A172 (cell line): ENCODE results near the gene PDE1C. TPM values are rescaled to one million over a fixed set of nuclear protein-coding genes. Genes with fewer than 3 reads are reported as not detected.
A peak's percentile ranks its signal among the peaks of the same experiment; 100 is the strongest.
"Not testable (repeated sequence)": the region's sequence is repeated elsewhere in the genome, so short reads cannot be mapped to it uniquely, and the experiment has no call there.

Experiments
- DNase-seq: peaks from one replicate; pipeline ENCODE4 v3.0.0-alpha.2; 2015; ENCODE audit warnings: low spot score
- total RNA-seq: library from RNA; depleted of rRNA; stranded (reverse); fragments of >200 nt; shearing (Covaris generic); gene quantifications from 2 replicates; pipeline ENCODE4 v1.2.3, GENCODE V29; 2014

PDE1C gene
- total RNA-seq, 1 experiment from 2014 or later: 140 TPM

GRCh38 chr7:32044739-32045138, 25.5 kb downstream of the PDE1C start:
- DNase-seq: no peak

GRCh38 chr7:32043688-32044087, 26.5 kb downstream of the PDE1C start:
- peak; percentile 74 for DNase-seq

- DNase-seq: no peak
Observed at GRCh38 chr7:32042900-32043299, 27.3 kb downstream of the PDE1C start.

- DNase-seq: no peak
Observed at GRCh38 chr7:32039000-32039756, 31.0 kb downstream of the PDE1C start.

- no peak for DNase-seq
Observed at GRCh38 chr7:32037650-32038198, 32.5 kb downstream of the PDE1C start.

GRCh38 chr7:32036557-32036956, 33.6 kb downstream of the PDE1C start:
- peak; percentile 74 for DNase-seq

GRCh38 chr7:32034052-32034451, 36.2 kb downstream of the PDE1C start:
- DNase-seq: no peak

- DNase-seq: peak; percentile 64
Observed at GRCh38 chr7:32033006-32033405, 37.2 kb downstream of the PDE1C start.

- no peak for DNase-seq
Observed at GRCh38 chr7:32032211-32032610, 38.0 kb downstream of the PDE1C start.

GRCh38 chr7:32030904-32031692, 39.1 kb downstream of the PDE1C start:
- no peak for DNase-seq

- no peak for DNase-seq
Observed at GRCh38 chr7:32026083-32026425, 44.2 kb downstream of the PDE1C start.

GRCh38 chr7:32025381-32026082, 44.7 kb downstream of the PDE1C start:
- no peak for DNase-seq

- peak; percentile 42 for DNase-seq
Observed at GRCh38 chr7:32023376-32023775, 46.8 kb downstream of the PDE1C start.

GRCh38 chr7:32022966-32023365, 47.2 kb downstream of the PDE1C start:
- DNase-seq: no peak

- no peak for DNase-seq
Observed at GRCh38 chr7:32020551-32021159, 49.6 kb downstream of the PDE1C start.

- no peak for DNase-seq
Observed at GRCh38 chr7:32018845-32019578, 51.2 kb downstream of the PDE1C start.

GRCh38 chr7:32015133-32015532, 55.1 kb downstream of the PDE1C start:
- DNase-seq: no peak

- DNase-seq: not testable (repeated sequence)
Observed at GRCh38 chr7:32013471-32013870, 56.7 kb downstream of the PDE1C start.

GRCh38 chr7:32005577-32005976, 64.6 kb downstream of the PDE1C start:
- DNase-seq: no peak

- no peak for DNase-seq
Observed at GRCh38 chr7:32001948-32002347, 68.3 kb downstream of the PDE1C start.

- no peak for DNase-seq
Observed at GRCh38 chr7:31997423-31997822, 72.8 kb downstream of the PDE1C start.
